ENCODE results near the gene SRD5A1. TPM values are rescaled to one million over a fixed set of nuclear protein-coding genes. Genes with fewer than 3 reads are reported as not detected.

Gene SRD5A1
- total RNA-seq (2014; rRNA removed; shearing (Covaris generic)) (11.8 and 20.2 TPM in 2 replicates), polyA plus RNA-seq (2016; fragmentation: Nextera tagmentation; extraction: Ambion mirVana) (18.8 and 18.9 TPM in 2 replicates)

GRCh38 chr5:6632888-6633468, at the start of gene SRD5A1, which contains the start of gene NSUN2:
Gene SRD5A1 (plus strand): TSS chr5:6633440. CDS start chr5:6633577, 137 bp downstream.
Gene NSUN2 (minus strand): TSS chr5:6633044. CDS start chr5:6632979, 65 bp downstream.
- H3K27me3 ChIP-seq (replicated peaks; ENCODE audit: insufficient read depth), result no peaks in the 10 kb centered on the region
- H3K79me2 ChIP-seq (ENCODE audit: insufficient read depth), result peaks cover 91% of the 10 kb centered on the region
- peak within 1 kb of the TSS; percentile 93 for H3K27ac ChIP-seq
- WGBS, 2 experiments (ENCODE audit: low coverage in 1 of 2, low lambda C conversion rate in 2 of 2, missing lambda C conversion rate in 2 of 2), result 1% methylated on average over 49 to 65 of the region's 66 CpGs
- H4K20me1 ChIP-seq (ENCODE audit: insufficient read depth), result no peaks in the 10 kb centered on the region
- peak; percentile 97 for DNase-seq
- H3K9me2 ChIP-seq (ENCODE audit: insufficient read depth), result no peaks in the 10 kb centered on the region
- H3F3A ChIP-seq (ENCODE audit: insufficient read depth), result no peaks in the 10 kb centered on the region
- H3K4me2 ChIP-seq (ENCODE audit: unreplicated experiment), result peak within 1 kb of the TSS; percentile 83
- no peaks in the 10 kb centered on the region for H3K9me3 ChIP-seq (ENCODE audit: low read depth)
- H3K36me3 ChIP-seq (ENCODE audit: low read depth), result peaks cover 1% of the 10 kb centered on the region
- peak within 1 kb of the TSS; percentile 90 for H2AFZ ChIP-seq
- TF ChIP-seq EZH2phosphoT487 (IDR thresholded peaks at IDR 0.05; ENCODE audit: insufficient read depth, low read depth), result no peak
- TF ChIP-seq EZH2 (IDR thresholded peaks at IDR 0.05; ENCODE audit: insufficient read depth, poor library complexity, severe bottlenecking), result no peak
- in situ Hi-C loops (cut with MboI), result loop anchor here (25.0 kb wide), 1 partner anchor 104 kb away; no protein-coding TSS in a partner anchor
- peaks cover 15% of the 10 kb centered on the region for H3K4me1 ChIP-seq (ENCODE audit: insufficient read depth)
- peak within 1 kb of the TSS; percentile 93 for H3K9ac ChIP-seq
- peak within 1 kb of the TSS; percentile 82 for H3K4me3 ChIP-seq

- WGBS, 2 experiments (ENCODE audit: low coverage in 1 of 2, low lambda C conversion rate in 2 of 2, missing lambda C conversion rate in 2 of 2), result 69 to 72% methylated on average over 6 of the region's 6 CpGs
- Histone ChIP-seq H3K27ac (no peak overlapping the region), H2AFZ (no peak overlapping the region), H3K9me3 (ENCODE audit: low read depth) (no peaks in the 10 kb centered on the region), H3K36me3 (ENCODE audit: low read depth) (no peaks in the 10 kb centered on the region), H3K9me2 (ENCODE audit: insufficient read depth) (no peaks in the 10 kb centered on the region), H3K4me2 (ENCODE audit: unreplicated experiment) (no peak overlapping the region), H3K27me3 (replicated peaks; ENCODE audit: insufficient read depth) (peaks cover 54% of the 10 kb centered on the region), H3K9ac (no peak overlapping the region), H3K4me3 (no peak overlapping the region), H3F3A (ENCODE audit: insufficient read depth) (no peaks in the 10 kb centered on the region), H4K20me1 (ENCODE audit: insufficient read depth) (no peaks in the 10 kb centered on the region), H3K79me2 (ENCODE audit: insufficient read depth) (no peaks in the 10 kb centered on the region), H3K4me1 (ENCODE audit: insufficient read depth) (no peaks in the 10 kb centered on the region)
- in situ Hi-C loops (cut with MboI), result no loop called here
- DNase-seq, result no peak
- no peak for TF ChIP-seq EZH2 (IDR thresholded peaks at IDR 0.05; ENCODE audit: insufficient read depth, poor library complexity, severe bottlenecking)
Measured at GRCh38 chr5:6584101-6584645, 49.1 kb upstream of the SRD5A1 start.

GRCh38 chr5:6584727-6585126, 48.5 kb upstream of the SRD5A1 start:
- Histone ChIP-seq H3K9ac (no peak overlapping the region), H3K79me2 (ENCODE audit: insufficient read depth) (no peaks in the 10 kb centered on the region), H3F3A (ENCODE audit: insufficient read depth) (no peaks in the 10 kb centered on the region), H3K9me2 (ENCODE audit: insufficient read depth) (no peaks in the 10 kb centered on the region), H3K9me3 (ENCODE audit: low read depth) (no peaks in the 10 kb centered on the region), H3K27me3 (replicated peaks; ENCODE audit: insufficient read depth) (peaks cover 49% of the 10 kb centered on the region), H3K36me3 (ENCODE audit: low read depth) (no peaks in the 10 kb centered on the region), H3K4me3 (no peak overlapping the region), H2AFZ (no peak overlapping the region), H3K27ac (no peak overlapping the region), H3K4me1 (ENCODE audit: insufficient read depth) (no peaks in the 10 kb centered on the region), H3K4me2 (ENCODE audit: unreplicated experiment) (no peak overlapping the region), H4K20me1 (ENCODE audit: insufficient read depth) (no peaks in the 10 kb centered on the region)
- in situ Hi-C loops (cut with MboI), result no loop called here
- no peak for DNase-seq
- TF ChIP-seq EZH2phosphoT487 (IDR thresholded peaks at IDR 0.05; ENCODE audit: insufficient read depth, low read depth) (no peak), EZH2 (IDR thresholded peaks at IDR 0.05; ENCODE audit: insufficient read depth, poor library complexity, severe bottlenecking) (no peak)
- 74 to 77% methylated on average over 8 of the region's 8 CpGs for WGBS, 2 experiments (ENCODE audit: low coverage in 1 of 2, low lambda C conversion rate in 2 of 2, missing lambda C conversion rate in 2 of 2)

- no peak overlapping the region for H2AFZ ChIP-seq
- in situ Hi-C loops (cut with MboI), result no loop called here
- no peaks in the 10 kb centered on the region for H3K9me2 ChIP-seq (ENCODE audit: insufficient read depth)
- no peaks in the 10 kb centered on the region for H3K9me3 ChIP-seq (ENCODE audit: low read depth)
- H3K4me3 ChIP-seq, result no peak overlapping the region
- peaks cover 45% of the 10 kb centered on the region for H3K27me3 ChIP-seq (replicated peaks; ENCODE audit: insufficient read depth)
- no peak overlapping the region for H3K27ac ChIP-seq
- TF ChIP-seq EZH2phosphoT487 (IDR thresholded peaks at IDR 0.05; ENCODE audit: insufficient read depth, low read depth), result no peak
- TF ChIP-seq EZH2 (IDR thresholded peaks at IDR 0.05; ENCODE audit: insufficient read depth, poor library complexity, severe bottlenecking), result no peak
- H3K79me2 ChIP-seq (ENCODE audit: insufficient read depth), result no peaks in the 10 kb centered on the region
- WGBS, 2 experiments (ENCODE audit: low coverage in 1 of 2, low lambda C conversion rate in 2 of 2, missing lambda C conversion rate in 2 of 2), result 71 to 76% methylated on average over 6 of the region's 6 CpGs
- no peaks in the 10 kb centered on the region for H3K36me3 ChIP-seq (ENCODE audit: low read depth)
- H3K4me2 ChIP-seq (ENCODE audit: unreplicated experiment), result no peak overlapping the region
- no peaks in the 10 kb centered on the region for H4K20me1 ChIP-seq (ENCODE audit: insufficient read depth)
- H3K9ac ChIP-seq, result no peak overlapping the region
- H3K4me1 ChIP-seq (ENCODE audit: insufficient read depth), result no peaks in the 10 kb centered on the region
- no peak for DNase-seq
- H3F3A ChIP-seq (ENCODE audit: insufficient read depth), result no peaks in the 10 kb centered on the region
Measured at GRCh38 chr5:6585168-6585567, 48.1 kb upstream of the SRD5A1 start.
